GM12878 (cell line): ENCODE results near the gene TTLL1. TPM values are rescaled to one million over a fixed set of nuclear protein-coding genes. Genes with fewer than 3 reads are reported as not detected.
A peak's percentile ranks its signal among the peaks of the same experiment; 100 is the strongest.

ENCODE experiments used
- BCL11A ChIP-seq: IDR thresholded peaks from 2 replicates; pipeline ENCODE4 v1.6.1; 2011; ENCODE audit warnings: low read depth, low read length
- BRCA1 ChIP-seq: IDR thresholded peaks from 2 replicates; pipeline ENCODE4 v1.6.1; 2011; ENCODE audit warnings: low read depth, low read length, improper control_type of control experiment
- CUX1 ChIP-seq: IDR thresholded peaks from 2 replicates; pipeline ENCODE4 v1.6.1; 2012; ENCODE audit warnings: improper control_type of control experiment, low read depth, low read length; ENCODE audit not compliant: insufficient replicate concordance
- HDAC6 ChIP-seq: fragments of 200-600 bp; sonication (generic); IDR thresholded peaks from one replicate; pipeline ENCODE4 v1.8.0; 2017; ENCODE audit warnings: antibody characterized with exemption; ENCODE audit not compliant: unreplicated experiment
- IRF3 ChIP-seq: fragments of 450-650 bp; IDR thresholded peaks from 2 replicates; pipeline ENCODE4 v1.6.1; 2014; ENCODE audit warnings: mild to moderate bottlenecking
- MAX ChIP-seq: IDR thresholded peaks from 2 replicates; pipeline ENCODE4 v1.6.1; 2012; ENCODE audit warnings: low read depth, low read length, improper control_type of control experiment
- NKRF ChIP-seq: fragments of 450-650 bp; conservative IDR thresholded peaks from 2 replicates; pipeline ENCODE4 v1.6.1; 2017; ENCODE audit warnings: mild to moderate bottlenecking, moderate library complexity
- PBX3 ChIP-seq: IDR thresholded peaks from 2 replicates; pipeline ENCODE4 v1.6.1; 2011; ENCODE audit warnings: mild to moderate bottlenecking, low read depth, low read length, moderate library complexity; ENCODE audit not compliant: insufficient replicate concordance
- PKNOX1 ChIP-seq: fragments of 450-650 bp; IDR thresholded peaks from 2 replicates; pipeline ENCODE4 v1.6.1; 2016; ENCODE audit warnings: mild to moderate bottlenecking
- SIX5 ChIP-seq: IDR thresholded peaks from 2 replicates; pipeline ENCODE4 v1.6.1; 2011; ENCODE audit warnings: mild to moderate bottlenecking, low read depth, low read length, moderate library complexity; ENCODE audit not compliant: severe bottlenecking
- SPI1 ChIP-seq: IDR thresholded peaks from 2 replicates; pipeline ENCODE4 v1.6.1; 2011; ENCODE audit warnings: low read depth, mild to moderate bottlenecking, low read length, moderate library complexity, borderline replicate concordance; ENCODE audit not compliant: insufficient read depth
- ZBED1 ChIP-seq: IDR thresholded peaks from 2 replicates; pipeline ENCODE4 v1.6.1; 2016; ENCODE audit warnings: borderline replicate concordance
- ZBTB11 ChIP-seq: fragments of 450-650 bp; formaldehyde crosslinking; IDR thresholded peaks from 2 replicates; pipeline ENCODE4 v1.5.0; 2022; ENCODE audit warnings: mild to moderate bottlenecking, missing genetic modification characterization
- ZNF24 ChIP-seq: fragments of 450-650 bp; IDR thresholded peaks from 2 replicates; pipeline ENCODE4 v1.6.1; 2017; ENCODE audit warnings: antibody characterized with exemption, mild to moderate bottlenecking
- polyA plus RNA-seq, 11 experiments: library from polyadenylated mRNA; depleted of rRNA in 4 of 11; unstranded in 6 of 11; stranded (reverse) in 5 of 11; fragments of >200 nt; fragmentation: Nextera tagmentation in 4 of 11; fragmentation: Illumina TruSeq in 1 of 11; extraction: Ambion mirVana in 4 of 11; extraction: Trizol in 1 of 11; gene quantifications; 1 replicate in 1 of 11; 2 replicates in 10 of 11; pipeline versions ENCODE4 v1.2.1 to v1.2.3, GENCODE V29; 2011 to 2016; ENCODE audit warnings: inconsistent platforms in 2 of 11, missing spikeins in 2 of 11, low read depth in 1 of 11
- total RNA-seq, 4 experiments: library from RNA; depleted of rRNA in 3 of 4; stranded (reverse); fragments of >200 nt in 3 of 4; fragmentation: Illumina TruSeq in 1 of 4; extraction: Trizol in 1 of 4; gene quantifications; 2 replicates each; pipeline versions ENCODE4 v1.2.1 to v1.2.3, GENCODE V29; 2013 to 2021

TTLL1 gene
- total and polyA plus RNA-seq, 10 of the 15 experiments (the other 5 are each of a cell fraction or from before 2014, with no cell fraction given), result 0.39 to 4.8 (median 3.2) TPM

GRCh38 chr22:42994917-42995562 is 94.2 kb downstream of the TTLL1 start (continued):
- TF ChIP-seq IRF3, result no peak
- TF ChIP-seq SIX5, result no peak
- TF ChIP-seq SPI1, result no peak
- no peak for TF ChIP-seq ZBTB11 (CRISPR knock-in tag)
- TF ChIP-seq PKNOX1, result no peak
- TF ChIP-seq BCL11A, result no peak
- TF ChIP-seq PBX3, result peak; percentile 61
- TF ChIP-seq ZBED1, result no peak
- TF ChIP-seq HDAC6, result no peak
- TF ChIP-seq ZNF24, result no peak
- TF ChIP-seq MAX, result no peak
- no peak for TF ChIP-seq CUX1
- no peak for TF ChIP-seq BRCA1
- no peak for TF ChIP-seq NKRF
